ENCODE data around the gene PRIM1.

DNA sequence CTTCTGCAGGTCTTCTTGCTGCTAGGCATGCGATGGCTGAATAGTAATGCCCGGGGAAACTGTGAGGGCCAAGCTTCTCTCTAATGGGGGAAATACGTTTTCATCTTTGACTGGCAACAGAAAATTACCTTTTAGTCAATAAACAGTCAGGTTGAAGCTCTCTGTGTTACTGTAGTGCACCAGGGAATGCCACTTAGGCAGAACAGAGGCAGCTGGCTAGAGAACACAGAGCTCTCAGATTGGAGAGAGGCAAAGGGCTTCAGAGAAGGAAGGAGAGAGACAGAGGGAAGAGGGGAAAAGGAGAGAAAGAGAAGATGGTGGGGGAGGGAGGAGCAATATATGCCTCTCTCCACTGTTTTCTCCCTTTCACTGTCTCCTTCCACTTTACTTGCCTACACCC lies 17.7 kb upstream of the PRIM1 start:
- TF ChIP-seq, protein P1, sequence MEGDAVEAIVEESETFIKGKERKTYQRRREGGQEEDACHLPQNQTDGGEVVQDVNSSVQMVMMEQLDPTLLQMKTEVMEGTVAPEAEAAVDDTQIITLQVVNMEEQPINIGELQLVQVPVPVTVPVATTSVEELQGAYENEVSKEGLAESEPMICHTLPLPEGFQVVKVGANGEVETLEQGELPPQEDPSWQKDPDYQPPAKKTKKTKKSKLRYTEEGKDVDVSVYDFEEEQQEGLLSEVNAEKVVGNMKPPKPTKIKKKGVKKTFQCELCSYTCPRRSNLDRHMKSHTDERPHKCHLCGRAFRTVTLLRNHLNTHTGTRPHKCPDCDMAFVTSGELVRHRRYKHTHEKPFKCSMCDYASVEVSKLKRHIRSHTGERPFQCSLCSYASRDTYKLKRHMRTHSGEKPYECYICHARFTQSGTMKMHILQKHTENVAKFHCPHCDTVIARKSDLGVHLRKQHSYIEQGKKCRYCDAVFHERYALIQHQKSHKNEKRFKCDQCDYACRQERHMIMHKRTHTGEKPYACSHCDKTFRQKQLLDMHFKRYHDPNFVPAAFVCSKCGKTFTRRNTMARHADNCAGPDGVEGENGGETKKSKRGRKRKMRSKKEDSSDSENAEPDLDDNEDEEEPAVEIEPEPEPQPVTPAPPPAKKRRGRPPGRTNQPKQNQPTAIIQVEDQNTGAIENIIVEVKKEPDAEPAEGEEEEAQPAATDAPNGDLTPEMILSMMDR (IDR thresholded peaks at IDR 0.05): no peak
- no peak for TF ChIP-seq POLR2A (IDR thresholded peaks at IDR 0.05)
- TF ChIP-seq EP300 (IDR thresholded peaks at IDR 0.05): no peak
